KOPT-K1 (cell line): ENCODE measurements around the gene HSD3B1.
"Not testable (repeated sequence)": the region's sequence is repeated elsewhere in the genome, so short reads cannot be mapped to it uniquely, and the experiment has no call there.

ENCODE experiments used
- H3K27ac ChIP-seq: fragments of 200-600 bp; sonication (generic); 2 replicates; pipeline ENCODE4 v1.5.1; 2016; ENCODE audit warnings: antibody characterized with exemption, mild to moderate bottlenecking, low read depth, low read length; ENCODE audit not compliant: poor library complexity, severe bottlenecking
- H3K36me3 ChIP-seq: fragments of 200-600 bp; sonication (generic); 2 replicates; pipeline ENCODE4 v1.5.1; 2017; ENCODE audit warnings: antibody characterized with exemption, mild to moderate bottlenecking, low read length, moderate library complexity; ENCODE audit not compliant: insufficient read depth
- H3K9me3 ChIP-seq: fragments of 200-600 bp; sonication (generic); 2 replicates; pipeline ENCODE4 v1.5.1; 2017; ENCODE audit warnings: antibody characterized with exemption, low read length, mild to moderate bottlenecking; ENCODE audit not compliant: insufficient read depth, poor library complexity, severe bottlenecking

HSD3B1 gene

GRCh38 chr1:119481951-119482350, 25.1 kb upstream of the HSD3B1 start:
- Histone ChIP-seq H3K36me3 (no peaks in the 10 kb centered on the region), H3K9me3 (no peaks in the 10 kb centered on the region)

DNA sequence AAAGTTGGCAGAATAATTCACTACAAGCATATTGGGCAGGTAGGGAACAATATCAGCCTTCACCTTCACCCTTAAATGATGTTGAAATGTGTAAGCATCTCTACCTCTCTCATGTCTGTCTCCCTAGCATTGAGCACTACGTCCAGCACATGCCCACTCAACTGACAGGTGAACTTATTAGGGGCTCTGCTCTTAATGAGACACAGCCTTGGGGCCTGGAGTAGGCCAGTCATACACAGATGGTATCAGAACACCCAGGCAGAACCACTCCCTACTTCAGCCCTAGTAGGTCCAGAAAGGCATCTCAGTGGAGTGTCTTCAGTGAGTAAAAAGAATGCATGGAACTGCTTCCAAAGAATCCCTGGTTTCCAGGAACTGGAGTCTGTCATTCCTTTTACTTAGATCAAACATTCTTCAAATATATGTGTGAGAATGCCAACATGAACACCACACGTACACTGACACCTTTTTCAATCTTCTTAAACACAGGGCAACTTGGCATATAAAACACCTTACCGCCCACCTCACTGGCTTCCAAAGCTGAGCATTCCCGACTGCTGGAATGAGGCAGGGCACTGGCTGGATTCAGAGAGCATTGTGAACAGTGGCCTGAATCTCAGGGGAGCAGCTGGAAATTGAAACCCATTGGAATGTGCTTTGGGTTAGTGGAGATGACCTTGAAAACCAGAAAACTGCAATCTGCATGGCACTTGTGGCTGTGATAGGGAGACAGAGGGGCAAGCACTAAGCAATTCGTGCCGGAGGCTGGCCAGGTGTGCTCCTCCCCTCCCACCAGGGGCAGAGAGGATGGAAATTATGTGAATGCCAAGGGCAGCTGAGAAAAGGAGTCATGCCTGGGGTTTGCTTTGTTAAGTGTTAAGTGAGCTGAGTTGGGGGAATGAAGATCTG, 24.2 kb upstream of the HSD3B1 start:
- H3K9me3 ChIP-seq = no peaks in the 10 kb centered on the region
- H3K27ac ChIP-seq = no peak overlapping the region
- H3K36me3 ChIP-seq = no peaks in the 10 kb centered on the region

More at GRCh38 chr1:119481951-119482350, 25.1 kb upstream of the HSD3B1 start:
- H3K27ac ChIP-seq = no peak overlapping the region

DNA sequence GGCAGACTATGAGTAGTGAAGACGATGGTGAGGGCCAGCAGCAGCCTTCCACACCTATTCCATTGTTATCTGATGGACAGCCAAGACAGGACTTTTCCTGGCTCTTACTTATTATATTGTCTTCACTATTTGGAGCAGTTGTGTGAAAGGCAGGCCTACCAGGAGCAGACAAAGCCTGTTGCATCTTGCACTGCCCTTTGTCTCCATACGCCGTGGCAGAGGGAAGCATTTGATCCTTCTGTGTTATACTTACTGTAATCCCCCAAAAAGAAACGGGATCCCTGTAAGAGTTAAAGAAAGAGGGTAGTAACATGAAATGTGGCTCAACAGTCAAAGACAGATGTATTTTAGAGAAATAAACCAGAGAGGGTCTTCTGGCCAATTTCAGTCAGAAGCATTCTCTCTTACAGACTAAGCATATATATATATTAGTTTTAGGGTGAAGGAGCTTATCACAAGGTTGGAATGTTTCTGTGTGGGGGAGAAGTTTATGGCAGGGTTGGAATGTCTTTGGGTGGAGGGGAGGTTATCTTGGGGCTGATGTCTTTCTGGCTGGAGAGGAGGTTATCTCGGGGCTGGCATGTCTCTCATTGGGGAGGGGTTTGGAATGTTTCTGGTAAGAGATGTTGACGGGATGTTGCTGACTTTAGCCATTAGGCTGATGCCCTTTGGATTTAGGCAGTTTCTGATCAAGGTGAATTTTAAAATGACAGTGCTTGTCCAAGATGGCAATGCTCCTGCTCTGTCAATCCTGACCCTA, 23.4 kb upstream of the HSD3B1 start:
- H3K36me3 ChIP-seq = no peaks in the 10 kb centered on the region
- H3K27ac ChIP-seq = no peak overlapping the region
- no peaks in the 10 kb centered on the region for H3K9me3 ChIP-seq

DNA sequence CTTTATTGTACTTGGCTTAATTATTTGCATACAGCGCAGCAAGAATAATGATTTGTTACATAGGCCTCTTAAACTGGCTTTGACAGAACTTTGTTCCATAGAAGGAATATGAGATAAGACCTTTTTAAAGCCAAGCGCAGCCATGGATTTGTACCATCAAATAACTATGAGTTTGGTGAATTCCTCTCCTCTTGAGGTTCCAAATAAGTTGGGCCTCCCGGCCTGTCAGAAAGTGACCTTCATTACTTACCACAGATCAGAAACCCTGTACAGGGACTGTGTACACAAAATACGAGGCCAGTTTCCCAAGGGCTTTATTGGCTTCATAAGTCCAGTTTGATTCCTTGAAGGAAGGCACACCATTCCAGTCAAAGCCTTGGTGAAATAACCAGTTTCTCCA, 21.8 kb upstream of the HSD3B1 start:
- no peaks in the 10 kb centered on the region for H3K9me3 ChIP-seq
- no peak overlapping the region for H3K27ac ChIP-seq
- no peaks in the 10 kb centered on the region for H3K36me3 ChIP-seq

- H3K27ac ChIP-seq = no peak overlapping the region
- H3K36me3 ChIP-seq = no peaks in the 10 kb centered on the region
- H3K9me3 ChIP-seq = no peaks in the 10 kb centered on the region
Measured at GRCh38 chr1:119488216-119488615, 18.8 kb upstream of the HSD3B1 start.

DNA sequence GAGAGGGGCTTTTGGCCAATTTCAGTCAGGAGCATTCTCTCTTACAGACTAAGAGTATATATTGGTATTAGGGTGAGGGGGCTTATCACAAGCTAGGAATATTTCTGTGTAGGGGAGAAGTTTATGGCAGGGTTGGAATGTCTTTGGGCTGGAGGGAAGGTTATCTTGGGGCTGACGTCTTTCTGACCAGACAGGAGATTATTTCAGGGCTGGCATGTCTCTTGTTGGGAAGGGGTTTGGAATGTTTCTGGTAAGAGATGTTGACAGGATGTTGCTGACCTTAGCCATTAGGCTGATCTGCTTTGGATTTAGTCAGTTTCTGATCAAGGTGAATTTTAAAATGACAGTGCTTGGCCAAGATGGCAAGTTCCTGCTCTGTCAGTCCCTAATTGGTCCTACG, 17.8 kb upstream of the HSD3B1 start:
- Histone ChIP-seq H3K9me3 (no peaks in the 10 kb centered on the region), H3K27ac (no peak overlapping the region), H3K36me3 (no peaks in the 10 kb centered on the region)

- no peak overlapping the region for H3K27ac ChIP-seq
- no peaks in the 10 kb centered on the region for H3K36me3 ChIP-seq
- no peaks in the 10 kb centered on the region for H3K9me3 ChIP-seq
Measured at GRCh38 chr1:119490925-119491324, 16.1 kb upstream of the HSD3B1 start.

- H3K36me3 ChIP-seq = no peaks in the 10 kb centered on the region
- no peak overlapping the region for H3K27ac ChIP-seq
- H3K9me3 ChIP-seq = peaks cover 6% of the 10 kb centered on the region
Measured at GRCh38 chr1:119492763-119493162, 14.2 kb upstream of the HSD3B1 start.

DNA sequence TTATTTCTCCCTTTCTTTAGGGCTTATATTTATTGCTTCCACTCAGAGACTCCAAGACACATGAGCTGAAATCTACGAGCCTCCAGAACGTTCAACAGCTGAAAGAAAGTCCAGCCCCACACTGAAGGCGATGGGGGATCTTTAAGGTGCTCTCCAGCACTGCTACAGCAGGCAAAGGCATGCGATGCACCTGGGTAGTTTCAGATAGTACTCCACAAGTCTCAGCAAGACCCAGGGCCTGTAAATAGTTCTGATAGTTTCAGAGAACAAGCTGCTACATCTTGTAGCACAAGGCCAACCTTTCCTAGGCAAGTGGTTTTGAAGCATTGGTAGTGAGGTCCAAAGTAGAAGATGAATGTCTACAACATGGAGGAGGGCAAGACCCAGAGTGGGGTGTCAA, 2.2 kb upstream of the HSD3B1 start:
- Histone ChIP-seq H3K36me3 (no peaks in the 10 kb centered on the region), H3K9me3 (no peaks in the 10 kb centered on the region), H3K27ac (no peak overlapping the region)

DNA sequence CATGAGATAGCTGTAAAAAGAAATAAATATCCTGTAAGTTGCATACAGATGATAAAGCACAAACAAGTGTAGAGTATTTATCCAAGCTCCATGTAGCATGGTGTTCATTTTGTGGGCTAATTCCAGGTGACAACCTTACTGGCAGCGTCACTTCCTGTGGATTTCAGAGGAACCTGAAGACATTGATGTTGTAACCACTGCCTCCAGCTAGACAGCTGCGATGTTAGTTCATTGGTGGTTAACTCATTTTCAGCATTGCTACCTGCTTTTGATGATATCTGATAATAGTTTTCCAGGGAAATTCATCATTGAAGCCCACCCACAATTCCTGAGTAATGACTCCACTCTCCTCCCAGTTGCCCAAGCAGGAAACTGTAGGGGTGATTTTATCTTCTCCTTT, 3.0 kb downstream of the HSD3B1 start:
- Histone ChIP-seq H3K27ac (no peak overlapping the region), H3K36me3 (no peaks in the 10 kb centered on the region), H3K9me3 (no peaks in the 10 kb centered on the region)

- no peak overlapping the region for H3K27ac ChIP-seq
- H3K36me3 ChIP-seq = no peaks in the 10 kb centered on the region
- no peaks in the 10 kb centered on the region for H3K9me3 ChIP-seq
Measured at GRCh38 chr1:119515221-119515620, 8.2 kb downstream of the HSD3B1 start.

- Histone ChIP-seq H3K27ac (no peak overlapping the region), H3K36me3 (no peaks in the 10 kb centered on the region), H3K9me3 (no peaks in the 10 kb centered on the region)
Measured at GRCh38 chr1:119516247-119516646, 9.2 kb downstream of the HSD3B1 start.

GRCh38 chr1:119516680-119517079, 9.7 kb downstream of the HSD3B1 start:
- Histone ChIP-seq H3K27ac (no peak overlapping the region), H3K9me3 (no peaks in the 10 kb centered on the region), H3K36me3 (no peaks in the 10 kb centered on the region)

- not testable (repeated sequence) for H3K9me3 ChIP-seq, H3K27ac ChIP-seq, H3K36me3 ChIP-seq
Measured at GRCh38 chr1:119517667-119518066, 10.7 kb downstream of the HSD3B1 start.

DNA sequence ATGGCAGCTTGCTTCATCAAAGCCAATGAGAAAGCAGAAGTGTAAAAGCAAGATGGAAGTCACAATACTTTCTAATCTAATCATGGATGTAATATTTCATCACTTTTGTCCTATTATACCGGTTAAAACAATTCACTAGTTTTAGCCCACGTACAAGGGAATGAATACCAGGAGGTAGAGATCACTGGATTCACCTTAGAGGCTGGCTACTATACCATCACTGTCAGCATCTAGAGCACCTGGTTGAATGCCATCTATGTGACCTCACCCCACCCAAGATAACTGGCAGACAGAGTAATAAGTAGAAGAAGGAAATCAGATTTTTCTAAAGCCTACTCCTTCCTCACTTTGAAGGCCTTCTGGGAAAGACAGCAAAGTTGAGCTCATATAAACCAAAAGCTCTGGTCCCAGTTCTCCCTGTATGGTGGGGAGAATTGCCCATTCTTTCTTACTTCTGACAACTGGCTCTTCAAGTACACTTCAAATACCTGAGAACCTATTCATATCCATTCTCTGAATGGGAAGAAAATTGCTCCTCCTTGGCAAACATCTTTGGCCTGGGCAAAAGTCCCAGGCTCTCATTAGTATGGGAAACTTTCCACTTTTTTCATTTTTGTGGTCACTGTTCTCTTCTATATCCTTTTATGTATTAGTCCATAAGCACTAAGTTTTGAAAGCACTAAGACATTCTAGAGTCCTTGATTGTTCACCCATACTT, 24.8 kb downstream of the HSD3B1 start:
- H3K9me3 ChIP-seq = no peaks in the 10 kb centered on the region
- no peak overlapping the region for H3K27ac ChIP-seq
- H3K36me3 ChIP-seq = no peaks in the 10 kb centered on the region
